ENCODE results near the gene CACNA1E. TPM values are rescaled to one million over a fixed set of nuclear protein-coding genes. Genes with fewer than 3 reads are reported as not detected.

The CACNA1E gene
- total RNA-seq, 1 donor from 2014 or later = 0.52 TPM

DNA sequence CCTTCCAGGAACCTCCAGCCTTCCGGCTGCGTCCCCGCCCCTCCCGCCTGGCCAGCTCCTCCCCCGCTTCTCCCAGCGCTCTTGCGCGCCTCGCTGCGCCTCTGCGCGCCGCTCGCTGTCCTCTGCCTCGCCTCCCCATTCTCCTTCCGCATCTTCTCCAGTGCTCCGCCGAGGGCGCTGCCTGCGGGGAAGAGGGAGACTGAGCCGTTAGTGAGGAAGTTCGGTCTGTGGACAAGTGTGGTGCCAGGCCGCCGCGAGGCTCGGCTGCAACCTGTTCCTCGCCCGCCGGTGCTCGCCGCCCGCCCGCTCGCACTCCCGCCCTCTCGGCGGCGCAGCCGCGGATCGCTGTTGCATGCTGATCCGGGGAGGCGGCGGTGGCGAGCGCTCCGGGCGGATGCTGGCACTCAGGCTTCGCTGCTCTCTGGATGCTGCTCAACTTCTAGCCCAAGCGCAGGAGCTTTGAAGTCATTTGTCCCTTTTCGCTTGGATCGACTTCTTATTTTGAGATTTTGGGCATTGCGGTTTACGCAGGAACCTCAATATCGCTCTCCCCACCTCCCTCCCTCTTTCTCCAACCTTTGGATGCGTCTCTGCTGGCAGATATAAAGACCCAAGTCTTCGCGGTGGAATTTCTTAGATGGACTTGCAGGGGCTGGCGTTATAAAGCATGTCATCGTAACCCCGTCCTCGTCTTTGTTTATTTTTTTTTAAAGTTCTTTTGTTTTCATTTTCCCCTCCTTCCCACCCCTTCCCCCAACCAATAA, 614 bp upstream of the CACNA1E start:
- peaks cover 65 to 71% (median 66%) of the 10 kb centered on the region in 3 donors for H3K27me3 ChIP-seq (ENCODE audit: control insufficient read depth in 3 of 3, insufficient read depth in 3 of 3, low read length in 3 of 3)
- H3K4me3 ChIP-seq (ENCODE audit: low read length in 3 of 3) = no peak overlapping the region
- H3K27ac ChIP-seq (ENCODE audit: low read depth, low read length) = no peak overlapping the region
- H3K4me1 ChIP-seq (ENCODE audit: control insufficient read depth in 3 of 3, insufficient read depth in 3 of 3, low read length in 3 of 3) = peaks cover 5 to 12% (median 11%) of the 10 kb centered on the region in 3 donors
- H3K9ac ChIP-seq (ENCODE audit: low read depth in 1 of 3, low read length in 3 of 3) = no peak overlapping the region
- peaks cover 0 to under 1% (median 0%) of the 10 kb centered on the region in 3 donors for H3K9me3 ChIP-seq (ENCODE audit: control insufficient read depth in 3 of 3, low read length in 3 of 3)
- H3K36me3 ChIP-seq (ENCODE audit: control insufficient read depth in 3 of 3, insufficient read depth in 3 of 3, low read length in 3 of 3) = no peaks in the 10 kb centered on the region

DNA sequence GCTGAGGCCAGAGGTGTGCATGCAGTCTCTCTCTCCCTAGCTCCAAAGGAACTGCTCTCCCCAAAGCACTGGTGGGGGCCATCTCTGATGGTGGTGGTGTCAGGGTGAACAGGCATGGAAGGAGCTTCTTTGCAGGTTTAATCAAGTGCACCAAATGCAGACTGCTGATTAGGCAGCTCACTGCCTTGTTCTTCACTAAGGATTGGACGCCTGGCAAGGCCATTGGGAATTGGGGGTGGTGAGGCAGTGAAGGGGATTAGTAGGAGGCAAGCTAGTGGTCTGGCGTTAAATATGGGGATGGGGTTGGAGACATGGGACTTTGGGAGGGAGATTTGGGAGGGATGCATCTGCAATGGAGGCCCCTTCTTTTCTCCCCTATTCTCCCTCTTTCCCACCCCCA, 1.5 kb downstream of the CACNA1E start:
- Histone ChIP-seq H3K4me3 (ENCODE audit: low read length in 3 of 3) (no peak overlapping the region), H3K9ac (ENCODE audit: low read depth in 1 of 3, low read length in 3 of 3) (no peak overlapping the region), H3K9me3 (ENCODE audit: control insufficient read depth in 3 of 3, low read length in 3 of 3) (peaks cover 0 to 3% (median 0%) of the 10 kb centered on the region in 3 donors), H3K27me3 (ENCODE audit: control insufficient read depth in 3 of 3, insufficient read depth in 3 of 3, low read length in 3 of 3) (peaks cover 79 to 85% (median 82%) of the 10 kb centered on the region in 3 donors), H3K36me3 (ENCODE audit: control insufficient read depth in 3 of 3, insufficient read depth in 3 of 3, low read length in 3 of 3) (no peaks in the 10 kb centered on the region), H3K27ac (ENCODE audit: low read depth, low read length) (no peak overlapping the region), H3K4me1 (ENCODE audit: control insufficient read depth in 3 of 3, insufficient read depth in 3 of 3, low read length in 3 of 3) (peaks cover 5 to 12% (median 11%) of the 10 kb centered on the region in 3 donors)

DNA sequence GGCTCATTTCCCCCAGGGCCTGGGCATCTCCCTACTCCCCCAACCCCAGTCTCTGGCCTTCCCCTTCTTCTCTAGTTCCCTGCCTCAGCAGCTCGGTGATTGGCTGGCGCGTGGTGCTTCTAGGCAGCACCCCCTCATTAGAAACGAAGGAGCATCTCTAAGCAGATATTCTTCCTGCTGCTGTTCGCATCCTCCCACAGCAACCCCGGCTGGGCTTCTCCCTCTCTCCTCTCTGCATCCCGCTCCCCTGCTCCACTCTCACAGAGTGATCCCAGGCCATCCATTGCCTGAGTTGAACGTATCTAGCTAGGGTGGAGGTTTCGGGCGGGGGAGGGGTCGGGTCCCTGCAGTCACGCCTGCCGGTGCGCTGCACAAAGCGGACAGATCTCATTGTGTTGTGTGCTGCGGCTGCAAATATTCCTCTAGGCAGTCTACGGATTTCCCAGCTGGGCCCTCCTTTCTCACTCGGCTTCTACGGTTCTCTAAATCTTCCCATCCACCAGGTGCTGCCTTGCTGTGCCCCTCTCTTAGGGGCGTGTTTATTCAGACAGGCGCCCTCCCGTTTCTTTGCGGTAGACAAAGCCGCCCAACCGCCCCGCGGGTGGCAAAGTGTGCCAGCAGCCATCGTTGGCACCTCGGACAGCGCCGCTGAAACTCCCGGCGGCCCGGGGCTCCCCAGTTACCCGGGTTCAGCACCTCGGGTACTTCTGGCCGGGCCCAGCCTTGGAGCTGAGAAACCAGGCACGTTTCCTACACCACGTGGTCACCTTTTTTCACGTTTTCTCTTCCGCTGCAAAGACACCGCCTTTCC, 2.2 kb downstream of the CACNA1E start:
- Histone ChIP-seq H3K36me3 (ENCODE audit: control insufficient read depth in 3 of 3, insufficient read depth in 3 of 3, low read length in 3 of 3) (no peaks in the 10 kb centered on the region), H3K9me3 (ENCODE audit: control insufficient read depth in 3 of 3, low read length in 3 of 3) (peaks cover 0 to 3% (median 0%) of the 10 kb centered on the region in 3 donors), H3K9ac (ENCODE audit: low read depth in 1 of 3, low read length in 3 of 3) (no peak overlapping the region), H3K27ac (ENCODE audit: low read depth, low read length) (no peak overlapping the region), H3K4me1 (ENCODE audit: control insufficient read depth in 3 of 3, insufficient read depth in 3 of 3, low read length in 3 of 3) (peaks cover 5 to 14% (median 12%) of the 10 kb centered on the region in 3 donors), H3K27me3 (ENCODE audit: control insufficient read depth in 3 of 3, insufficient read depth in 3 of 3, low read length in 3 of 3) (peaks cover 79 to 82% (median 81%) of the 10 kb centered on the region in 3 donors), H3K4me3 (ENCODE audit: low read length in 3 of 3) (no peak overlapping the region)

DNA sequence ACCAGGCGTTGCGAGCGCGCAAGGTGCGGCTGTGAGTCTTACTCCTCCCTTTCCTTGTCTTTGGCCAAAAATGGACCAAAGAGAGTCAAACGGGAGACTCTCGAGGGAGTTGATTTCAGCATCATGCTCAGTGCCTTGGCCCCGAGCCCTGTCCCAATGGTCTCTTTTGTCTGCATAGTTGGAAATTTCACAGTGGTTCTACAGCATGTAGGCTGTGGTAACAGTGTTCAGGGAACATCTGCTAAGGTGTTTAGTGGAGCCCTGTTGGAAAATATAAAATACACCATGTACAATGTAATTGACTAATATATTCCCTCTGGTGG, 2.7 kb downstream of the CACNA1E start:
- H3K27me3 ChIP-seq (ENCODE audit: control insufficient read depth in 3 of 3, insufficient read depth in 3 of 3, low read length in 3 of 3) = peaks cover 79 to 80% (median 79%) of the 10 kb centered on the region in 3 donors
- H3K9me3 ChIP-seq (ENCODE audit: control insufficient read depth in 3 of 3, low read length in 3 of 3) = peaks cover 0 to 3% (median 0%) of the 10 kb centered on the region in 3 donors
- no peak overlapping the region for H3K9ac ChIP-seq (ENCODE audit: low read depth in 1 of 3, low read length in 3 of 3)
- H3K4me1 ChIP-seq (ENCODE audit: control insufficient read depth in 3 of 3, insufficient read depth in 3 of 3, low read length in 3 of 3) = peaks cover 5 to 16% (median 12%) of the 10 kb centered on the region in 3 donors
- no peaks in the 10 kb centered on the region for H3K36me3 ChIP-seq (ENCODE audit: control insufficient read depth in 3 of 3, insufficient read depth in 3 of 3, low read length in 3 of 3)
- H3K4me3 ChIP-seq (ENCODE audit: low read length in 3 of 3) = no peak overlapping the region
- no peak overlapping the region for H3K27ac ChIP-seq (ENCODE audit: low read depth, low read length)

DNA sequence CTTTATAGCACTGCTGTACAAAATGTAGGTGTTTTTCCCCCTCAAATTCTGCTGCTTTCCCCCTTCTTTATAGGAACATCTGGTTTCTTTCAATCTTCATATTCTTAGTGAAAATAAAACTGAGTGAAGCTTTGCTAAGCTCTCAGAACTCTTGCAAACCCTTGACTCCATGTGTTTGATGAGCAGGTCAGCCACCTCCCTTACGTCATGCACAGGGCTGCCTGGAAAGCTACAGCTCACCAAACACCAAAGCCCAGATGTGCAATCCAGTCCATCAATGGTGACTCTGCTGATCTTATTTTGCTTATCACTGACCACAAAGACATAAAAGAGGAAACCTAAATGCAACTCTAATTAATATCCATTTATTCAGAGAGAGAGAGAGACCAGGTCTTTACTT, 5.5 kb downstream of the CACNA1E start:
- peaks cover 57 to 65% (median 61%) of the 10 kb centered on the region in 3 donors for H3K27me3 ChIP-seq (ENCODE audit: control insufficient read depth in 3 of 3, insufficient read depth in 3 of 3, low read length in 3 of 3)
- peaks cover 5 to 10% (median 6%) of the 10 kb centered on the region in 3 donors for H3K4me1 ChIP-seq (ENCODE audit: control insufficient read depth in 3 of 3, insufficient read depth in 3 of 3, low read length in 3 of 3)
- no peak overlapping the region for H3K4me3 ChIP-seq (ENCODE audit: low read length in 3 of 3)
- no peak overlapping the region for H3K27ac ChIP-seq (ENCODE audit: low read depth, low read length)
- H3K9me3 ChIP-seq (ENCODE audit: control insufficient read depth in 3 of 3, low read length in 3 of 3) = peaks cover 0 to 3% (median 0%) of the 10 kb centered on the region in 3 donors
- H3K9ac ChIP-seq (ENCODE audit: low read depth in 1 of 3, low read length in 3 of 3) = no peak overlapping the region
- no peaks in the 10 kb centered on the region for H3K36me3 ChIP-seq (ENCODE audit: control insufficient read depth in 3 of 3, insufficient read depth in 3 of 3, low read length in 3 of 3)

DNA sequence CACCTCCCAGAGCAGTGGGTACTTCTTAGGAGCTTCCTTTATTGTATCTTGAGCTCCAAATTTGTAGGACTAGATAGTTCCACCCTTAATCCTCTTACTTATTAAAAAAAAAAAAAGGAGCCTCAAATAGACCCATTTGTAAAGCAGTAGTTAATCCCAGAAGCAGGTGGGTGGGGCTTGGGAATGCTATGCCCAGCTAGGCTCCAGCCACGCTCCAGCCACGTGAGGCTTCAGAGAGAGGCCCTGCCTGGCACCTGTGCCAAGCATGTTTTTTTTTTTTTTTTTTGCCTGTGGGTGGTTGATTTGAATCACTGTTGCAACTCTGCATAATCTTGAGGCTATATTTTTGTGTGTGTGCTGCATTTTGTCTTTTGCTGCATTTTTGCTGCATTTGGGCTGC, 7.0 kb downstream of the CACNA1E start:
- Histone ChIP-seq H3K27ac (ENCODE audit: low read depth, low read length) (no peak overlapping the region), H3K4me1 (ENCODE audit: control insufficient read depth in 3 of 3, insufficient read depth in 3 of 3, low read length in 3 of 3) (peaks cover 5 to 10% (median 6%) of the 10 kb centered on the region in 3 donors), H3K4me3 (ENCODE audit: low read length in 3 of 3) (no peak overlapping the region), H3K27me3 (ENCODE audit: control insufficient read depth in 3 of 3, insufficient read depth in 3 of 3, low read length in 3 of 3) (peaks cover 45 to 50% (median 47%) of the 10 kb centered on the region in 3 donors), H3K9me3 (ENCODE audit: control insufficient read depth in 3 of 3, low read length in 3 of 3) (peaks cover 0 to 3% (median 0%) of the 10 kb centered on the region in 3 donors), H3K9ac (ENCODE audit: low read depth in 1 of 3, low read length in 3 of 3) (no peak overlapping the region), H3K36me3 (ENCODE audit: control insufficient read depth in 3 of 3, insufficient read depth in 3 of 3, low read length in 3 of 3) (no peaks in the 10 kb centered on the region)

DNA sequence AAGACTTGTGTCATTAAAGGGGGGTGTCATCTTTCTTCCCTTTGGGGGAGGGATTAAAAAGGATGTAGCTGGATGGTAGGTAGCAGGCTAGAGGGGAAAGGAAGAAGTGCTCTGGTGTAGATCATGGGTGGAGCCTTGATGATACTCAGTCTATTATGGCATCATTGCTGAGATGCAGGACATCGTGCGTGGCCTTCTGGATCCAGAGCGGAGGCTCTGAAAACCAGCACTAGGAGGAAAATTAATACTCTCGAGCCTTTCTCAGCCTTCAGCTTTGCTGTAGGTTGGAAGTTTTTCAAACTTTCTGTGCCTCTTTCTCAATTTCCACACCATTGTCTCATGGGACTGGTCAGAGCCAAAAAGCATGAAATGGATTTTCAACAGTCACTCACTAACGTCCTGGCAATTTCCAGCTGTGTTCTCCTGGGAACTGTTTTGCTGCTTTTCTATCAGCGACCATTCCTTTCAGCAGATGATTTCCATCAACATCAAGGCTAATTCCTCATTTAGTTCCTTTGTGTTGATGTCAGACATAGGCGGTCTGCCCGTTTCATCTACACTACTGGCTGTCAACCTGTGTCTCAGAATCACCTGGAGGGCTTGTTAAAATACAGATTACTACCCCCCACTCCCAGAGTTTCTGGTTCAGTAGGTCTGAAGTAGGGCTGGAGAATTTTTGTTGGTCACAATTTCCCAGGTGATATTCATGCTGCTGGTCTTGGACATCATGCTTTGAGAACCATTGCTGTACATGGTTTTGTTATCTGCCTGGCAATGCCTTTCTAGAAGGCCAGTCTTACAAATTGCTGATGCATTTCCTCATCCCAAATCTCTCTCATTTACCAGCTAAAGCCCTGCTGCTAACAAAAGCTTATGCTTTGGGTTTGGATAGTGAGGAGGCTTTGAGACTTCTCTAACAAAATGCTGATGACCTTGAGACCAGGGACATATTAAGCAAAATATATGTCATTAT, 7.7 kb downstream of the CACNA1E start:
- peaks cover 0 to 3% (median 0%) of the 10 kb centered on the region in 3 donors for H3K9me3 ChIP-seq (ENCODE audit: control insufficient read depth in 3 of 3, low read length in 3 of 3)
- H3K36me3 ChIP-seq (ENCODE audit: control insufficient read depth in 3 of 3, insufficient read depth in 3 of 3, low read length in 3 of 3) = no peaks in the 10 kb centered on the region
- peaks cover under 1 to 8% (median 3%) of the 10 kb centered on the region in 3 donors for H3K4me1 ChIP-seq (ENCODE audit: control insufficient read depth in 3 of 3, insufficient read depth in 3 of 3, low read length in 3 of 3)
- no peak overlapping the region for H3K4me3 ChIP-seq (ENCODE audit: low read length in 3 of 3)
- H3K27me3 ChIP-seq (ENCODE audit: control insufficient read depth in 3 of 3, insufficient read depth in 3 of 3, low read length in 3 of 3) = peaks cover 37 to 43% (median 40%) of the 10 kb centered on the region in 3 donors
- H3K9ac ChIP-seq (ENCODE audit: low read depth in 1 of 3, low read length in 3 of 3) = no peak overlapping the region
- no peak overlapping the region for H3K27ac ChIP-seq (ENCODE audit: low read depth, low read length)

DNA sequence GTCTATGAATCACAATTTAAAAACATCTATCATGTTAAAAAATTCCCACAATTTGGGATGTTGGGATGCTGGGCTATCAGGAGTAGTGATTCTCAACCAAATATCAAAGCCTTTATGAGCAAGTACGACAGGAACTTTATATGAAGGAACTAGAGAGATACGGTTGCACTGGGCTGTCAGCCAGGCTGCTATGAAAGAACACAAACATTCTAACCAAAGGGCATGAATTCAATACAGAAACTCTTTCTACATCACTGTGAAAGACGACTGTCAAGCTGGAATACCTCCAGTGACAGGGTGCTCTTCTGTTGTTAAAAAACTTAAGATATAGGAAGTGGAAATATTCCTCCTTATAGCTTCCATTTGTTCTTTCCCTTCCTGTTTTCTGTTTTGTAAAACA, 9.8 kb downstream of the CACNA1E start:
- Histone ChIP-seq H3K4me3 (ENCODE audit: low read length in 3 of 3) (no peak overlapping the region), H3K27ac (ENCODE audit: low read depth, low read length) (no peak overlapping the region), H3K36me3 (ENCODE audit: control insufficient read depth in 3 of 3, insufficient read depth in 3 of 3, low read length in 3 of 3) (no peaks in the 10 kb centered on the region), H3K9ac (ENCODE audit: low read depth in 1 of 3, low read length in 3 of 3) (no peak overlapping the region), H3K9me3 (ENCODE audit: control insufficient read depth in 3 of 3, low read length in 3 of 3) (no peaks in the 10 kb centered on the region), H3K27me3 (ENCODE audit: control insufficient read depth in 3 of 3, insufficient read depth in 3 of 3, low read length in 3 of 3) (peaks cover 19 to 23% (median 20%) of the 10 kb centered on the region in 3 donors), H3K4me1 (ENCODE audit: control insufficient read depth in 3 of 3, insufficient read depth in 3 of 3, low read length in 3 of 3) (peaks cover 0 to 5% (median 0%) of the 10 kb centered on the region in 3 donors)

DNA sequence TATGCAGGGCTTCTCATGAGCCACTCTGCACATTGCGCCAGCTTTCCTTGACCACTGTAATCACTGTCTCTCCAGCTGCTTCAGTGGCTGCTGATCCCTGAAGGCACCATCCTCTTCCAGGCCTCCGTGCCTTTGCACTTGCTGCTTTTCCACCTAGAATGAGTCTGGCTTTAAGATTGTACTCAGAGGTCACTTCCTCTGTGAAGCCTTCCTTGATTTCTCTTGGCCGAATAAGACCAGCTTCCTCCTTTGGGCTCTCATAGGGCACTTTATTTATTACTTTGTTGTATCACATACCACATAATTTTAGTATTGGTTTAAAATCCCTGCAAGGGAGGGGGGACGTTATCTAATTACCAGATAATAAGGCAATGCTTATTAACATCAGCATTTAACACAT, 10.6 kb downstream of the CACNA1E start:
- Histone ChIP-seq H3K4me3 (ENCODE audit: low read length in 3 of 3) (no peak overlapping the region), H3K9me3 (ENCODE audit: control insufficient read depth in 3 of 3, low read length in 3 of 3) (no peaks in the 10 kb centered on the region), H3K9ac (ENCODE audit: low read depth in 1 of 3, low read length in 3 of 3) (no peak overlapping the region), H3K36me3 (ENCODE audit: control insufficient read depth in 3 of 3, insufficient read depth in 3 of 3, low read length in 3 of 3) (no peaks in the 10 kb centered on the region), H3K27ac (ENCODE audit: low read depth, low read length) (no peak overlapping the region), H3K4me1 (ENCODE audit: control insufficient read depth in 3 of 3, insufficient read depth in 3 of 3, low read length in 3 of 3) (peaks cover 0 to 5% (median 0%) of the 10 kb centered on the region in 3 donors), H3K27me3 (ENCODE audit: control insufficient read depth in 3 of 3, insufficient read depth in 3 of 3, low read length in 3 of 3) (peaks cover 15 to 18% (median 17%) of the 10 kb centered on the region in 3 donors)
